ENCODE measurements around the gene SND1.

DNA sequence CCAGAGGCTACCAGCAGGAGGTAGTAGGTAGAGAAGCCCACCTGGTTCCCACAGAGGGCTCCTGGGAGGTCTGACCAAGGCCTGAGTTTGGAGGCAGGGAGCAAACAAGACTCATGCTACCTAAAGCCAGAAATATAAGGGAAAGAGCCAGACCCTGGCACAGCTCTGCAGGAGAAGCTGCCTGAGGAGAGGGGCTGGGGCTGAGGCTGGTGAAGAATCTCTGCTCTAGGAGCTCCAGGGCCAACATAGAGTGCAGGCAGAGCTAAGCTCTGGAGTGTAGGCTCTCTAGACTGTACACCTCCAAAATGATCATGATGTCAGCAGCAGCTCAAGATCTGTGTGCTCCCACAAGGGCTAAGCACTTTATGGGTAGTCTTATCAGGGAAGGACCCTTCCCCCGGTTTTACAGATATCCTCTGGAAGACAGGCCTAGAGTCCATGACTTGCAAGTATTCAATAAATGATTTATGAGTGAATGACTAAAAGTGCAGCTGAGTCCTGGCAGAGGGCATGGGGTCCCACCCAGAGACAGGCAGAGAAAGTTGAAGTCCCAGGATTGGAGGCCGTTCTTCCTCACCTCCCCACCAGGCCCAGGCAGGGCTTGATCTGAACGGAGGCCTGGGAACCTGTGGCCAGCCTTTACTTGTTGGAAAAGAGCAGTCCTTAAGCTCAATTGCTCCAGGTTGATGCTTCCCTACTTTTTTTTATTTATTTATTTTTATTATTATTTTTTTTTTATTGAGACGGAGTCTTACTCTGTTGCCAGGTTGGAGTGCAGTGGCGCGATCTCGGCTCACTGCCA is 450.7 kb downstream of the SND1 start:
- TF ChIP-seq, protein P1, sequence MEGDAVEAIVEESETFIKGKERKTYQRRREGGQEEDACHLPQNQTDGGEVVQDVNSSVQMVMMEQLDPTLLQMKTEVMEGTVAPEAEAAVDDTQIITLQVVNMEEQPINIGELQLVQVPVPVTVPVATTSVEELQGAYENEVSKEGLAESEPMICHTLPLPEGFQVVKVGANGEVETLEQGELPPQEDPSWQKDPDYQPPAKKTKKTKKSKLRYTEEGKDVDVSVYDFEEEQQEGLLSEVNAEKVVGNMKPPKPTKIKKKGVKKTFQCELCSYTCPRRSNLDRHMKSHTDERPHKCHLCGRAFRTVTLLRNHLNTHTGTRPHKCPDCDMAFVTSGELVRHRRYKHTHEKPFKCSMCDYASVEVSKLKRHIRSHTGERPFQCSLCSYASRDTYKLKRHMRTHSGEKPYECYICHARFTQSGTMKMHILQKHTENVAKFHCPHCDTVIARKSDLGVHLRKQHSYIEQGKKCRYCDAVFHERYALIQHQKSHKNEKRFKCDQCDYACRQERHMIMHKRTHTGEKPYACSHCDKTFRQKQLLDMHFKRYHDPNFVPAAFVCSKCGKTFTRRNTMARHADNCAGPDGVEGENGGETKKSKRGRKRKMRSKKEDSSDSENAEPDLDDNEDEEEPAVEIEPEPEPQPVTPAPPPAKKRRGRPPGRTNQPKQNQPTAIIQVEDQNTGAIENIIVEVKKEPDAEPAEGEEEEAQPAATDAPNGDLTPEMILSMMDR (IDR thresholded peaks at IDR 0.05; ENCODE audit: insufficient read depth, low read length, poor library complexity, severe bottlenecking) = no peak
- TF ChIP-seq EZH2phosphoT487 (conservative IDR thresholded peaks at IDR 0.05; ENCODE audit: low read length) = no peak

All from SU-DHL-6 (cell line).